IPS-NIHi7 (cell line): Measurements from ENCODE around the gene SPON1.

Source experiments
- DNase-seq: peaks from one replicate; pipeline ENCODE4 v3.0.0; 2012; ENCODE audit warnings: mixed read lengths; ENCODE audit errors: extremely low spot score

SPON1 gene

GRCh38 chr11:13944016-13944415, 18.5 kb upstream of the SPON1 start:
- DNase-seq = no peak

DNA sequence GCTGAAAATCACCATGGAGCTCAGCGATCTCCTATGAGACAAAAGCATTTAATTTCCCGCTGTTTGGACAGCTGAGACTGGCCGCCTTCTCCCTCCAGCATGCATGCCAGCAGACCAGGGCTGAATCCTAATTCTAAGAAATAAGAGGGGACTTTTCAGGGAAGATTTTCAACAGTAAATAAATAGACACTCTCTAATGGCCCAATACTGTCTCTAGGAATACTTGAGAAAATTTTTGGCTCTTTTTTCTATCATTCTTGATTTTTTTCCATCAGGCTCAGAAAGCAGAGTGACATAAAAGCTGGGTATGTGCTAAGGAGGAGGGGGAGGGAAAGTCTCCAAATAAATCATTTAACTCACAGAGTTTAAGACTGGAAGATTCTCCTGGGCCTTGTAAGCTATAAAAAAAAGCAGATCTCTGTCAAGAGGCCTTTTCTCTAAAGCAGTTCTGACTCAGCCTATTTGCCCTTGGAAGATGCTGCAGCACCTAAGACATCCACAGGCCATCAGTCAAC, 17.6 kb upstream of the SPON1 start:
- no peak for DNase-seq

DNA sequence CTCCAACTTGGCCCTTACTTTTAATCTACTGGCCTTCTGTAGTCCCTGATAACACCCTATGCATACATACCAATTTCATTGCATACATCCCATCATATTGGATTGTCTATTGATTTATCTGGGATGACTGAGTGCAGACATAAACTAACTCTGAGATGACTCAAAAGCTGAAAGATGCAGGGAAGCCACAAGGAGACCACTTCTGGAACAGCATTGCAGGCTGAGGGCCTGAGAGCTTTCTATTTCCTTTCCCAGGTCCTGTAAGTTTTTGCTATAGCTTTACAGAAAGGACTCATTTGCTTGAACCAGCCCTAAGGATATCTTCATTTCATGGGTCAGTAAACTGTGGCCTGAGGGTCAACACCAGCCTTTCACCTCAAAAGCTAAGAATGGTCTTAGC, 15.1 kb upstream of the SPON1 start:
- no peak for DNase-seq

DNA sequence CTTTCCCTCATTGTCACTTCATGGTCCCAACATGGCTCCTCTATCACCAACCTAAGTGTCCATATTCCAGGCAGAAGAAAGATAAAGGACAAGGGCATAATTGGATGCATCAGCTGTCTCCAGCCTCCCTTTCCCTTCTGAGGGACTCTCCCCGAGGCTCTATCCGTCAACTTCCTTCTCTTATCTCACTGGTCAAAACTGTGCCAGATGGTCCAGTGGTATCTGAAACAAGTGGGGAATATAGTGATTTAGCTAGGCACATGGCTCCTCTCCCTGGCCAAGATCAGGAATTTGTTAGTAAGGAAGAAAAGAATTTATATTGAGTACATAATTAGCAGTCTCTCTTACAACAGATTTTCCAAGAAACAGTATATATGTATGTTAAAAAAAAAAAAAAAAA, 12.6 kb upstream of the SPON1 start:
- no peak for DNase-seq

DNA sequence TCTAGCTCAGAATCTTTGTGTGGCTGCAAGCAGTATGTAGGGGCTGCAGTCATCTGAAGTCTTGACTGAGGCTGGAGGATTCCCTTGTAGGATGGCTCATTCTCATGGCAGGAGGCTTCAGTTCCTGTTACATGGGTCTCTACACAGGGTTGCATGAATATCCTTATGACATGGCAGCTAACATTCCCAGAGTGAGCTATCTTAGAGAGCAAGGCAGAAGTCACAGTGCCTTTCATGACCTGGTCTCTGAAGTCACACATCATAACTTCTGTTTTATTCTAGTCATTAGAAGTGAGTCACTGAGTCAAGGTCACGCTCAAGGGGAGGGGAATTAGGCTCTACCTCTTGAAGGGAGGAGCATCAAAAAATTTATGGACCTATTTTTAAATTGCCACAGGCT, 10.3 kb upstream of the SPON1 start:
- DNase-seq = no peak

DNA sequence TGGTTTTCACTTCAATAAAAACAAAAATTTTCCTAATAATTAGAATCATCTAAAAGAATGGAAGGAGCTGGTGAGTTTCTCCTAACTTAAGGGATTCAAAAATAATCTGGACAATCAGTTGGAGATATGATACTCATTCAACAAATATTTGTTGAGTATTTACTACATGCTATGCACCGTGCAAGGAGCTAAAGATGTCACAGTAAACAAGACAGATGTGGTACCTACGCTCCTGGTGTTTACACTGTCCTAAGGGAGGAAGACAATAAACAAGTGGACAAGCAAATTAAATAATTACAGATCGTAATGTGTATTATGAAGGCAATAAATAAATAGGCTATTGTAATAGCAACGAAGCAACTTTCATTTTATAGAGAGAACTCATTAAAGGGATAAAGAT, 9.9 kb upstream of the SPON1 start:
- DNase-seq = no peak

DNA sequence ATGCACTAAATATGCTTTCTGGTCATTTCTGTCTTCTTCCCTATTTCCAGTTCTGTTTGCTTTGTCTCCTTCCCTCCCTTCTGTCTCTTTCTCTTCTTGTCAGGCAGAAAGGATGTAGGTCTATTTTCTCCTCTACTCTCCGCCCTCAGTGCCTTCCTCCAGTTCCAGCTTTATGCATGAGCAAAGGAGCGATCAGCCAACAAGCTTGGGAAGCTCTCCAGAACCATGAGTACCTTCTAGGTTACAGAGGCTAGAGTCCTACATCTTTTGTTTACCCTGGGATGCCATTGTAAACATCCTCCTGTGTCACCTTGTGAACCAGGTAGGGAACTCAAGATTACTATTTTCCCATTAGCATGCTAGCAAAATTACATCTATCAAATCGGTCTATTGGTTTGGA, 7.9 kb upstream of the SPON1 start:
- DNase-seq = no peak

DNA sequence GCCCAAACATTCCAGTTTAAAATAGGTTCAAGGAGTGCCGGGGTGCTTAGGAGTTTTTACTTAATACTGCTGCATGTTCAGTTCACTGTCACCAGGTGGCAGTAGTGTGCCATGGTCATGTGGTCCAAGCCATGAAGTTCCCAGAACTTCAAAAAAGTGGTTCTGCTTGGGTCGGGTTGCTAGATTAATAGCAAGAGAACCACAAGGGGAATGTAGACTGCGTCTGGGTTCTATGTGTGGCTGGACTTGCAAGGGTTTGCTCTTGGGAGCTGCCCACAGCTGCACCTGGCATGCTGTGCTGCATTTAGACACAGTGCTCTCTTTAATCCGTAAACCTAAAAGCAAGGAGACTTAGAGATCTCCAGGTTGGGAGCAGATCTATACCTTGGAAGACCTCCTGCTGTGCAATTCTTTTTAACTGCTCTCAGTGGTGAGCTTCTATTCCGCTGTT, 6.5 kb upstream of the SPON1 start:
- DNase-seq = peak; percentile 61

GRCh38 chr11:13956988-13957387, 5.5 kb upstream of the SPON1 start:
- no peak for DNase-seq

DNA sequence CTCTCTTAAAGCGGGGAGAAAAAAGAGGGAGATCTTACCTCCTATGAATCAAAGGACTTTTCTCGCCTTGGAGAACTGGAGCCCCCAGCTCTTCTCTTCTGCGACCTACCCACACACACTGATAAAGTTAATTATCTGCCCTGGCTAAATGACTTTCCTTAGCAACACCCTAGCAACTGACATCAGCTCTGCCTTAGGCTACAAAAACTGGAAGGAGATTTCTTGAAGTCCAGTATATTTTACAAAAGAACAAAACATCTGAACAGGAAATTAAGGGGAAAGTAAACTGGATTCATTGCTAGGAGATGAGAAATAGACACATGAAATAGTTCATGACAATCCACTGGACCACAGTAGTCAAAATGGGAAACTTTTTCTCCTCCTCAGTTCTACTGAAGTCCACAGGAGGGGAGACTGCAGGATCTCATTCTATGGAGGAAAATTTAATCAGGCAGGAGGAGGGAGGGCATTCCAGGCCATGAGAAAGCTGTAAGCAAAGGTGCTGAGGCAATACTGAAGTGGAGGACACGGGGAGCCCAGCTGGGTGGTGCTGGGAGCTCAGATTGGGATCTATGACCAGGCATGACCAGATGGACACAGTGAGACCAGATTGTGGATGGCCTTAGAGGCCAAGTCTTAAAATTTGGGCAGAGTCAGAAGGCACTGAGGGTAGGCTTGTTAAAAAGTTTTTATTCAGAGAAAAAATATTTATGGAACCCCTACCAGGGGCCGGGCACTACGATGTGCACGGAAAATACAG, 3.7 kb upstream of the SPON1 start:
- no peak for DNase-seq

- DNase-seq = no peak
These were observed 343 bp upstream of the SPON1 start for GRCh38 chr11:13962198-13962561.

GRCh38 chr11:13963169-13963948, 836 bp downstream of the SPON1 start:
- peak; percentile 37 for DNase-seq

DNA sequence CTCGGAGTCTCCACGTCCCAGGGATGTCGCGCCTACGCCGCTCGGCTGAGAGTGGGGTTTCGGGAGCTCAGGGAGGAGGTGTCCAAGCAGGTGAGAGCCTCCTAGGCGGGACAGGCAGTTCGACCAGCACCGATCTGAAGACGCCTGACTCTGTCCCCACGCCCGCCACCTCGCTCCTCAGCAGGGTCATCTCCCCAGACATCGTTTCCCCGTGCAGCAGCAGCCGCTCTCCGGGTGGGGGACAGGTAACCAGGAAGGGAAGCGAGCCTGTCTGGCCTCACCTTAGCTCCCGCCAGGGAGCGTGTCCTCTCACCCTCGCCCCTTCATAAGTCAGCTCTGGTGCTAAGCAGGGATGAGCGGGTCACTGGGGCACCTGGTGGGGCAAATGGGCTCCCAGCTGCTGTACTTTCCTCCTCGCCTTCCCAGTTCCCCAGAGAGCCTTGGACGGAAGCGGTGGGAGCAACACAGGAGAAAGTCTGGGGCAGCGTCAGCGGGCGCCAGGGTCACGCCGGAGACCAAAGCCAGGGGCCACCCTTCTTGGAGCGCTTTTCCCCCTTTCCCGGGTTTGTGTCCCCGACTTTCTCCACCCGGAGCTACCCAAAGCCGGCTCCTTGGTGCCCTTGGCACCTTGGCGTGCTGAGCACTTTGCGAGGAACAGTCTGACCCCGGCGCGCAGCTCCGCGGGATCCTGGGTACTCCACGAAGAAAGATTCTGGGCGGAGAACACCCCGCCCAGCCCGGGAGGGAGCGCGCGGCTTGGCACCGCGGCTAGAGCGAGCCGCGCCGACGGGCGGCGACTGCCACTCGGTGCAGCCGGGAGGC, 1.6 kb downstream of the SPON1 start:
- peak; percentile 53 for DNase-seq

GRCh38 chr11:13964771-13965074, 2.2 kb downstream of the SPON1 start:
- DNase-seq = no peak

DNA sequence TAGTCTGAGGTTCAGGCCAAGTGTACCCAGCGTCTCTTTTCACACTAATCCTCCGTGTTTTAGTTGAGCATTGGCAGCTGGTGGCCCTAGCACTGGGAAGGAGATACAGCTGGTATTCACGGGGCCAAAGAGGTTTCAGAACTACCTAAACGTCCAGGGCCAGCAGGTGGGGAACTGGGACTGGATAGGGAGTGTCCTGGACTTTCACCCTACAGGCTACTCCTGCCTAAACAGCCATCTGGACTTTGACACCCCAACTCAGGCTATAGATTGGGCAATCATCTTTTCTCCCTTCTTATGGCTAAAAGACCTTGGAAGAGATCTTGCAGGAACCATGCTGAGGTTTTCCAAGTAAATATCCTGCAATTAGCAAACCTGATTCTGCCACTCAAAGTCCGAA, 2.8 kb downstream of the SPON1 start:
- peak; percentile 28 for DNase-seq

- no peak for DNase-seq
These were observed 3.5 kb downstream of the SPON1 start for GRCh38 chr11:13966013-13966412.

DNA sequence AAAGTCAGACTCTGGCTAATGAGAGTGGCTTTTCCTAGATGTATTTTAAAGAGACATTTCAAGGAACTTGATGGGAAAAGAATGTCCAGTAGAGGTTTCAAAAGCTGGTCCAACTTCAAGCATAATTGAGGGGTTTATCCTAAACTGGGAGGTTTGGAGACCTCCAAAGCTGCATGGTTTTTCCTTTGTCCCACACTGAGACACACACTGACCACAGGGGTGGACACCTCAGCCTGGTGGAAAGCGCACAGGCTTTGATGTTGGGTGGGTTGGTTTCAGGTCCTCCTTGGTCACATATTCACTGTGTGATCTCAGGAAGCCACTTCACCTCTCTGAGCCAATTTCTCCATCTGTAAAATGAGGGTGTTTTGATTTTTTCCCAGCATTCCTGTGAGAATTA, 4.0 kb downstream of the SPON1 start:
- no peak for DNase-seq

- DNase-seq = peak; percentile 57
These were observed 8.5 kb downstream of the SPON1 start for GRCh38 chr11:13970986-13971385.

DNA sequence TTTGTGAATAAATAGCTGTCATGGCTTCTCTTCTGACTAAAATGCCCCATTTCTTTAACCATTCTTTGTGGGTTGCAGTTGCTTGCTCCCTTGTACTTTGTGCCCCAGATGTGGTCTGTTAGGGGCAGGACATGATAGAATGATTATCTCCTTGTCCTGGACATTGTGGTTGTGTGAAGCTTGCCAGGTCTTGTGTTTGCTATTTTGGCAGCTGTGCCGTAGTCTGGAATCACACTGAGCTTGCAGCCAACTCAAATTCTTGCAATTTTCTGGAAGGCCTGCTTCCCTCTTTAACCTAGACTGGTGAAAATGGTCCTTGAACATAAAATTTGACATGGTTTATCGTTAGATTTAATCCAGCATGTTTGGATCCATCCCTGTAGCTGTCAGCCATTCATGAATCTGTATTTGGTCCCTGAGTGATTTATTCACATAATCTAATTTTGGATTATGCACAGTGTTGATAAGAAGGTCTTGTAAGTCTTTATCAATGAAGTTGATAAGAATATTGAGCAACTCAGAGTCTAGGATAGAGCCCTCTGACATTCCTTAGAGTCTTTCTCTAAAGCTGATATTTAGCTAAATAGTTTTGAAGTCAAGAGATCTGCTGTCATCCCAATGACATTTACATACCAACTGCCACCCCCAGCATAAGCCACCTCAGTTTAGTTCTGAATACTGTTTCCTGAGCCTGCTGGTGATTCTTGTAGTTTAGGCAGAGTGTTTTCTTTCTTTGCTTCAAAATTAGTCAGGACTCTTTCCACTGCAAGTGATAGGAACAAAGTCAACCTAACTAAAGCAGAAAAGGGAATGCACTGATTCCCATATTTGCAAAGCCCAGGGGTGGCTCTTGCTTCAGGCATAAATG, 9.8 kb downstream of the SPON1 start:
- DNase-seq = no peak

- DNase-seq = no peak
These were observed 10.4 kb downstream of the SPON1 start for GRCh38 chr11:13972944-13973343.

- no peak for DNase-seq
These were observed 12.1 kb downstream of the SPON1 start for GRCh38 chr11:13974631-13975030.
